HCT116 (cell line): Measurements from ENCODE around the gene RLF. TPM values are rescaled to one million over a fixed set of nuclear protein-coding genes. Genes with fewer than 3 reads are reported as not detected.

ENCODE experiments used
- ATAC-seq: fragments of 200-7000 bp; cut with Tn5 transposase; 2 replicates; pipeline ENCODE4 v1.9.1; 2020; ENCODE audit warnings: mild to moderate bottlenecking, moderate library complexity
- BruUV-seq: library from RNA; stranded (reverse); fragments of 400-500 nt; replicated peaks from 2 replicates; lab custom pipeline; 2021; lab: Mats Ljungman, UMichigan
- CTCF ChIA-PET: fragments of 300-600 bp; sonication (Branson Sonifier 250); formaldehyde crosslinking; loops from one replicate; lab custom pipeline; 2021; ENCODE audit warnings: antibody characterized with exemption; lab: Charles Lee
- POLR2A ChIA-PET: fragments of 300-600, 350-600 bp; sonication (Branson Sonifier 250); formaldehyde crosslinking; loops from one replicate; lab custom pipeline; 2021; ENCODE audit warnings: antibody characterized with exemption; lab: Charles Lee
- RAD21 ChIA-PET, 2 experiments: fragments of 300-600 bp; sonication (Branson Sonifier 250); formaldehyde crosslinking; loops; one replicate each; lab custom pipeline; 2023; ENCODE audit warnings: low total read pairs in 2 of 2; ENCODE audit not compliant: uncharacterized antibody in 2 of 2, unreplicated experiment in 2 of 2, low non-redundant PET in 1 of 2; lab: Charles Lee
- DNase-seq: peaks from one replicate; pipeline ENCODE4 v3.0.0-alpha.2; 2010; ENCODE audit warnings: low read depth, low spot score
- H2AFZ ChIP-seq: fragments of 200-600 bp; shearing (Covaris generic), sonication (generic); 2 replicates; pipeline ENCODE4 v1.6.1; 2017; ENCODE audit warnings: low read depth, mixed run types, mixed read lengths, antibody characterized with exemption, low read length; ENCODE audit not compliant: poor library complexity, severe bottlenecking
- H3K27ac ChIP-seq: 2 replicates; pipeline ENCODE4 v1.5.1; 2012; ENCODE audit warnings: low read depth, low read length
- H3K27me3 ChIP-seq: fragments of 200-600 bp; sonication (generic); 2 replicates; pipeline ENCODE4 v1.6.1; 2016; ENCODE audit warnings: mixed run types, low read length, mixed read lengths; ENCODE audit not compliant: insufficient read depth
- H3K36me3 ChIP-seq, 2 experiments: fragments of 200-500 bp in 1 of 2; fragments of 200-600 bp in 1 of 2; sonication (Bioruptor generic) in 1 of 2; sonication (generic) in 1 of 2; 2 replicates each; pipeline versions ENCODE4 v1.5.1 to v1.6.1; 2014 to 2016; ENCODE audit warnings: low read length in 2 of 2, inconsistent platforms in 1 of 2, mixed read lengths in 1 of 2, mixed run types in 1 of 2; ENCODE audit not compliant: insufficient read depth in 2 of 2, control insufficient read depth in 1 of 2
- H3K4me1 ChIP-seq, 2 experiments: fragments of 200-600 bp in 1 of 2; sonication (generic) in 1 of 2; 2 replicates each; pipeline versions ENCODE4 v1.5.1 to v1.6.1; 2012 to 2017; ENCODE audit warnings: low read length in 2 of 2, inconsistent platforms in 1 of 2, mild to moderate bottlenecking in 1 of 2, mixed read lengths in 1 of 2, mixed run types in 1 of 2, moderate library complexity in 1 of 2; ENCODE audit not compliant: insufficient read depth in 2 of 2, control insufficient read depth in 1 of 2
- H3K4me2 ChIP-seq: fragments of 200-600 bp; sonication (generic); 2 replicates; pipeline ENCODE4 v1.6.1; 2017; ENCODE audit warnings: mixed run types, low read length, mixed read lengths
- H3K4me3 ChIP-seq, 2 experiments: fragments of 200-600 bp in 1 of 2; sonication (generic) in 1 of 2; replicated peaks in 1 of 2; 2 replicates each; pipeline ENCODE4 v1.5.1; 2011 to 2016; ENCODE audit warnings: low read length in 2 of 2, control low read depth in 1 of 2, low read depth in 1 of 2, mild to moderate bottlenecking in 1 of 2, mixed read lengths in 1 of 2, mixed run types in 1 of 2
- H3K79me2 ChIP-seq: fragments of 200-600 bp; sonication (generic); 2 replicates; pipeline ENCODE4 v1.6.1; 2017; ENCODE audit warnings: mild to moderate bottlenecking, mixed run types, low read length, moderate library complexity, mixed read lengths; ENCODE audit not compliant: insufficient read depth
- H3K9ac ChIP-seq: fragments of 200-600 bp; sonication (generic); 2 replicates; pipeline ENCODE4 v1.6.1; 2016; ENCODE audit warnings: low read length, mixed read lengths
- H3K9me2 ChIP-seq: fragments of 200-600 bp; sonication (generic), shearing (Covaris generic); 2 replicates; pipeline ENCODE4 v1.6.1; 2017; ENCODE audit warnings: mixed run types, mild to moderate bottlenecking, moderate library complexity; ENCODE audit not compliant: insufficient read depth
- H3K9me3 ChIP-seq, 2 experiments: fragments of 200-500 bp in 1 of 2; fragments of 200-600 bp in 1 of 2; sonication (Bioruptor generic) in 1 of 2; sonication (generic) in 1 of 2; 2 replicates each; pipeline ENCODE4 v1.6.1; 2014 to 2017; ENCODE audit warnings: low read length in 2 of 2, mixed read lengths in 2 of 2, inconsistent platforms in 1 of 2, low read depth in 1 of 2, mild to moderate bottlenecking in 1 of 2, mixed run types in 1 of 2, moderate library complexity in 1 of 2; ENCODE audit not compliant: control insufficient read depth in 1 of 2, insufficient read depth in 1 of 2
- H4K20me1 ChIP-seq: fragments of 200-600 bp; sonication (generic), shearing (Covaris generic); 2 replicates; pipeline ENCODE4 v1.6.1; 2017; ENCODE audit warnings: mixed run types, mild to moderate bottlenecking, moderate library complexity; ENCODE audit not compliant: insufficient read depth
- ATF3 ChIP-seq: IDR thresholded peaks from 2 replicates; pipeline ENCODE4 v1.6.1; 2012
- CBX3 ChIP-seq: IDR thresholded peaks from 2 replicates; pipeline ENCODE4 v1.6.1; 2012; ENCODE audit warnings: low read depth
- CEBPB ChIP-seq: IDR thresholded peaks from 2 replicates; pipeline ENCODE4 v1.6.1; 2012; ENCODE audit warnings: low read depth
- EGR1 ChIP-seq: IDR thresholded peaks from 2 replicates; pipeline ENCODE4 v1.6.1; 2012; ENCODE audit warnings: low read depth
- ELF1 ChIP-seq: IDR thresholded peaks from 2 replicates; pipeline ENCODE4 v1.6.1; 2012; ENCODE audit warnings: low read depth, borderline replicate concordance
- EZH2 ChIP-seq: fragments of 200-600 bp; sonication (generic); IDR thresholded peaks from 2 replicates; pipeline ENCODE4 v1.6.1; 2017; ENCODE audit warnings: antibody characterized with exemption, mixed run types
- EZH2phosphoT487 ChIP-seq: fragments of 200-600 bp; IDR thresholded peaks from 2 replicates; pipeline ENCODE4 v1.6.1; 2018; ENCODE audit warnings: antibody characterized with exemption, borderline replicate concordance
- FOSL1 ChIP-seq: IDR thresholded peaks from 2 replicates; pipeline ENCODE4 v1.6.1; 2012; ENCODE audit warnings: low read depth
- POLR2A ChIP-seq: IDR thresholded peaks from 2 replicates; pipeline ENCODE4 v1.7.0; 2011; ENCODE audit warnings: borderline replicate concordance; ENCODE audit not compliant: insufficient read depth, insufficient read length; ENCODE audit errors: extremely low read depth
- POLR2AphosphoS5 ChIP-seq: IDR thresholded peaks from 2 replicates; pipeline ENCODE4 v1.6.1; 2011; ENCODE audit warnings: mild to moderate bottlenecking, low read depth, low read length, moderate library complexity
- REST ChIP-seq: IDR thresholded peaks from 2 replicates; pipeline ENCODE4 v1.6.1; 2012; ENCODE audit warnings: low read depth
- SIN3A ChIP-seq: IDR thresholded peaks from 2 replicates; pipeline ENCODE4 v1.6.1; 2012; ENCODE audit warnings: low read depth
- SP1 ChIP-seq: IDR thresholded peaks from 2 replicates; pipeline ENCODE4 v1.6.1; 2012; ENCODE audit warnings: low read depth
- SRF ChIP-seq: IDR thresholded peaks from 2 replicates; pipeline ENCODE4 v1.6.1; 2012; ENCODE audit warnings: low read depth
- TCF7L2 ChIP-seq: IDR thresholded peaks from 2 replicates; pipeline ENCODE4 v1.7.0; 2011; ENCODE audit warnings: borderline replicate concordance, inconsistent platforms; ENCODE audit not compliant: insufficient read depth, insufficient read length; ENCODE audit errors: extremely low read depth
- YY1 ChIP-seq: IDR thresholded peaks from 2 replicates; pipeline ENCODE4 v1.6.1; 2011; ENCODE audit warnings: low read length, low read depth, moderate library complexity, mild to moderate bottlenecking; ENCODE audit not compliant: insufficient replicate concordance; ENCODE audit errors: extremely low read depth
- ZBTB33 ChIP-seq: IDR thresholded peaks from 2 replicates; pipeline ENCODE4 v1.6.1; 2011; ENCODE audit warnings: mild to moderate bottlenecking, low read length, moderate library complexity; ENCODE audit not compliant: insufficient replicate concordance; ENCODE audit errors: extremely low read depth
- intact Hi-C: fragments of 100-400 bp; cut with micrococcal nuclease; formaldehyde crosslinking; loops from 2 replicates; pipeline ENCODE4 v1.10.0; 2022
- total RNA-seq: library from RNA; stranded (reverse); gene quantifications from one replicate; pipeline ENCODE4 v1.2.1, GENCODE V29; 2021; ENCODE audit not compliant: unreplicated experiment
- TF ChIP-seq, protein P1 (sequence below): IDR thresholded peaks from 2 replicates; pipeline ENCODE4 v1.6.1; 2012
- TF ChIP-seq, protein P2 (sequence below), 3 experiments: fragments of 200-600 bp in 1 of 3; sonication (generic) in 1 of 3; IDR thresholded peaks in 2 of 3; conservative IDR thresholded peaks in 1 of 3; 2 replicates each; pipeline ENCODE4 v1.5.1; 2012 to 2017; ENCODE audit warnings: low read depth in 2 of 3, low read length in 2 of 3, antibody characterized with exemption in 1 of 3, borderline replicate concordance in 1 of 3, control low read depth in 1 of 3, mild to moderate bottlenecking in 1 of 3, mixed read lengths in 1 of 3, mixed run types in 1 of 3, moderate library complexity in 1 of 3; ENCODE audit not compliant: insufficient read depth in 1 of 3

Gene RLF
- total RNA-seq, 1 experiment from 2014 or later = 20.5 TPM

DNA sequence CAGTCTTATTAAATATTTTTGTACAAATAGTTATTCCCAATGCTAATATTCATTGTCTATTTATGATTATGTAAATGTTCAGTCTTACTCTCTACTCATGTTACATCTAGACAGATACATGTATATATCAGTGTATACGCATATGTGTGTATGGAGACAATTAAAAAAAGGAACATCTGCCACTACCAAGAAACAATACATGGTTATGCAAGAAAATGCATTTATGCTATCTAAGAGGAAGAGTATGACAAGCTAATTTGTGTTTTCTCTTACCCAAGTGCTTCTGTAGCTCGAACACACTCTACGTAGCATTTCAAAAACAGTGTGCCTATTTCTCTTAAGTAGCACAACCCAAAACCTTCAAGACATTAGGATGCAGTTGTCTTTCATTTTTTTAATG is 6.1 kb upstream of the RLF start:
- no peak overlapping the region for H3K9ac ChIP-seq
- CTCF ChIA-PET = interaction anchor here (0.9 to 4.3 kb wide), 3 partner anchors 11 to 250 kb away, joined by 4 to 71 read pairs (median 5); no protein-coding TSS in a partner anchor
- H2AFZ ChIP-seq = no peak overlapping the region
- no peaks in the 10 kb centered on the region for H4K20me1 ChIP-seq
- no peak overlapping the region for H3K4me2 ChIP-seq
- TF ChIP-seq POLR2AphosphoS5 (no peak), EGR1 (no peak), TCF7L2 (no peak), POLR2A (no peak), FOSL1 (no peak), SIN3A (no peak), EZH2phosphoT487 (no peak), EZH2 (no peak), REST (no peak), SRF (no peak), ATF3 (no peak), SP1 (no peak), YY1 (no peak), CBX3 (no peak), ZBTB33 (no peak), ELF1 (no peak), CEBPB (no peak)
- TF ChIP-seq, protein P1, sequence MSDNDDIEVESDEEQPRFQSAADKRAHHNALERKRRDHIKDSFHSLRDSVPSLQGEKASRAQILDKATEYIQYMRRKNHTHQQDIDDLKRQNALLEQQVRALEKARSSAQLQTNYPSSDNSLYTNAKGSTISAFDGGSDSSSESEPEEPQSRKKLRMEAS = no peak
- TF ChIP-seq, protein P2, sequence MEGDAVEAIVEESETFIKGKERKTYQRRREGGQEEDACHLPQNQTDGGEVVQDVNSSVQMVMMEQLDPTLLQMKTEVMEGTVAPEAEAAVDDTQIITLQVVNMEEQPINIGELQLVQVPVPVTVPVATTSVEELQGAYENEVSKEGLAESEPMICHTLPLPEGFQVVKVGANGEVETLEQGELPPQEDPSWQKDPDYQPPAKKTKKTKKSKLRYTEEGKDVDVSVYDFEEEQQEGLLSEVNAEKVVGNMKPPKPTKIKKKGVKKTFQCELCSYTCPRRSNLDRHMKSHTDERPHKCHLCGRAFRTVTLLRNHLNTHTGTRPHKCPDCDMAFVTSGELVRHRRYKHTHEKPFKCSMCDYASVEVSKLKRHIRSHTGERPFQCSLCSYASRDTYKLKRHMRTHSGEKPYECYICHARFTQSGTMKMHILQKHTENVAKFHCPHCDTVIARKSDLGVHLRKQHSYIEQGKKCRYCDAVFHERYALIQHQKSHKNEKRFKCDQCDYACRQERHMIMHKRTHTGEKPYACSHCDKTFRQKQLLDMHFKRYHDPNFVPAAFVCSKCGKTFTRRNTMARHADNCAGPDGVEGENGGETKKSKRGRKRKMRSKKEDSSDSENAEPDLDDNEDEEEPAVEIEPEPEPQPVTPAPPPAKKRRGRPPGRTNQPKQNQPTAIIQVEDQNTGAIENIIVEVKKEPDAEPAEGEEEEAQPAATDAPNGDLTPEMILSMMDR (IDR thresholded peaks at IDR 0.05 in 2 of 3, conservative IDR thresholded peaks at IDR 0.05 in 1 of 3; ENCODE audit: borderline replicate concordance in 1 of 3, insufficient read depth in 1 of 3, low read depth in 2 of 3, low read length in 2 of 3) = no peak
- RAD21 ChIA-PET = no interaction called here
- H3K36me3 ChIP-seq = no peaks in the 10 kb centered on the region
- POLR2A ChIA-PET = interaction anchor here (1.9 kb wide), 1 partner anchor 184 kb away, joined by 3 read pairs; no protein-coding TSS in a partner anchor
- H3K79me2 ChIP-seq = no peaks in the 10 kb centered on the region
- no peaks in the 10 kb centered on the region for H3K9me2 ChIP-seq
- DNase-seq (no peak), ATAC-seq (no peak)
- no peak overlapping the region for H3K27ac ChIP-seq
- no TSS peak for BruUV-seq
- H3K4me3 ChIP-seq = no peak overlapping the region
- H3K27me3 ChIP-seq = no peaks in the 10 kb centered on the region
- H3K4me1 ChIP-seq = peaks cover 0 to 6% of the 10 kb centered on the region in 2 experiments; a peak in 1 of 4 replicates
- H3K9me3 ChIP-seq = no peaks in the 10 kb centered on the region
- intact Hi-C loops = no loop called here
